ENCODE measurements around the gene AXDND1.
"Not testable (repeated sequence)": the region's sequence is repeated elsewhere in the genome, so short reads cannot be mapped to it uniquely, and the experiment has no call there.

AXDND1 gene

GRCh38 chr1:179399399-179399798, 33.6 kb downstream of the AXDND1 start:
- not testable (repeated sequence) for H3K4me2 ChIP-seq (ENCODE audit: low read length, poor library complexity, severe bottlenecking); DNase-seq; H2AK5ac ChIP-seq (ENCODE audit: low read length, severe bottlenecking); H3K4me3 ChIP-seq (ENCODE audit: insufficient read depth in 1 of 2, low read depth in 1 of 2, low read length in 2 of 2); H3K18ac ChIP-seq (ENCODE audit: low read depth in 1 of 2, low read length in 2 of 2); H2BK12ac ChIP-seq (ENCODE audit: low read length in 2 of 2); H3K27ac ChIP-seq (ENCODE audit: low read length, poor library complexity, severe bottlenecking); H3K9me3 ChIP-seq (ENCODE audit: control insufficient read depth, low read length); H2BK5ac ChIP-seq (ENCODE audit: low read depth, low read length, poor library complexity, severe bottlenecking); H2BK120ac ChIP-seq (ENCODE audit: low read depth, low read length); H3K79me1 ChIP-seq (replicated peaks; ENCODE audit: low read length, poor library complexity, severe bottlenecking); H3K23ac ChIP-seq (ENCODE audit: low read length in 2 of 2); H2BK15ac ChIP-seq (ENCODE audit: low read depth, poor library complexity, severe bottlenecking); H3K9ac ChIP-seq (ENCODE audit: low read length); H3K36me3 ChIP-seq (ENCODE audit: control insufficient read depth in 1 of 2, insufficient read depth in 2 of 2, low read depth in 1 of 2, low read length in 2 of 2); H4K8ac ChIP-seq (ENCODE audit: low read length); H3K4me1 ChIP-seq (ENCODE audit: control insufficient read depth, insufficient read depth, low read depth, low read length); H3K4ac ChIP-seq (ENCODE audit: low read depth in 1 of 2, low read length in 2 of 2); H2AFZ ChIP-seq (ENCODE audit: low read depth, low read length); H3K27me3 ChIP-seq (ENCODE audit: control insufficient read depth in 1 of 2, insufficient read depth in 1 of 2, low read length in 2 of 2); H4K91ac ChIP-seq (ENCODE audit: low read length); H3K14ac ChIP-seq (ENCODE audit: low read length in 2 of 2)
- WGBS, result 91% methylated on average over 2 of the region's 2 CpGs

DNA sequence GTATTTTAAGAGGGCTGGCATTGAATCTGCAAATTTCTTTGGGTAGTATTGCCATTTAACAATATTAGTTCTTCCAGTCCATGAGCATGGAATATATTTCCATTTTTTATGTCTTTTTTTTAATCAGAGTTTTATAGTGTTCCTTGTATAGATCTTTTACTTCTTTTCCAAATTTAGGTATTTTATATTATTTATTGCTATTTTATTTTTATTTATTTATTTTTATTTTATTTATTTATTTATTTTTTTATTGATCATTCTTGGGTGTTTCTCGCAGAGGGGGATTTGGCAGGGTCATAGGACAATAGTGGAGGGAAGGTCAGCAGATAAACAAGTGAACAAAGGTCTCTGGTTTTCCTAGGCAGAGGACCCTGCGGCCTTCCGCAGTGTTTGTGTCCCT, 52.0 kb downstream of the AXDND1 start:
- not testable (repeated sequence) for H4K91ac ChIP-seq (ENCODE audit: low read length); H2BK5ac ChIP-seq (ENCODE audit: low read depth, low read length, poor library complexity, severe bottlenecking); H2AK5ac ChIP-seq (ENCODE audit: low read length, severe bottlenecking); H3K36me3 ChIP-seq (ENCODE audit: control insufficient read depth in 1 of 2, insufficient read depth in 2 of 2, low read depth in 1 of 2, low read length in 2 of 2); H3K27me3 ChIP-seq (ENCODE audit: control insufficient read depth in 1 of 2, insufficient read depth in 1 of 2, low read length in 2 of 2); H3K9ac ChIP-seq (ENCODE audit: low read length); H3K79me1 ChIP-seq (replicated peaks; ENCODE audit: low read length, poor library complexity, severe bottlenecking); H3K14ac ChIP-seq (ENCODE audit: low read length in 2 of 2); H3K4me3 ChIP-seq (ENCODE audit: insufficient read depth in 1 of 2, low read depth in 1 of 2, low read length in 2 of 2); H3K27ac ChIP-seq (ENCODE audit: low read length, poor library complexity, severe bottlenecking); H3K4ac ChIP-seq (ENCODE audit: low read depth in 1 of 2, low read length in 2 of 2); H2BK12ac ChIP-seq (ENCODE audit: low read length in 2 of 2); H3K4me2 ChIP-seq (ENCODE audit: low read length, poor library complexity, severe bottlenecking); H3K18ac ChIP-seq (ENCODE audit: low read depth in 1 of 2, low read length in 2 of 2); DNase-seq; H2BK15ac ChIP-seq (ENCODE audit: low read depth, poor library complexity, severe bottlenecking); H4K8ac ChIP-seq (ENCODE audit: low read length); H2AFZ ChIP-seq (ENCODE audit: low read depth, low read length); H3K23ac ChIP-seq (ENCODE audit: low read length in 2 of 2); H2BK120ac ChIP-seq (ENCODE audit: low read depth, low read length); H3K4me1 ChIP-seq (ENCODE audit: control insufficient read depth, insufficient read depth, low read depth, low read length)
- WGBS, result no CpG with 5 or more reads among the region's 3 CpGs
- H3K9me3 ChIP-seq (ENCODE audit: control insufficient read depth, low read length), result peaks cover 25% of the 10 kb centered on the region

DNA sequence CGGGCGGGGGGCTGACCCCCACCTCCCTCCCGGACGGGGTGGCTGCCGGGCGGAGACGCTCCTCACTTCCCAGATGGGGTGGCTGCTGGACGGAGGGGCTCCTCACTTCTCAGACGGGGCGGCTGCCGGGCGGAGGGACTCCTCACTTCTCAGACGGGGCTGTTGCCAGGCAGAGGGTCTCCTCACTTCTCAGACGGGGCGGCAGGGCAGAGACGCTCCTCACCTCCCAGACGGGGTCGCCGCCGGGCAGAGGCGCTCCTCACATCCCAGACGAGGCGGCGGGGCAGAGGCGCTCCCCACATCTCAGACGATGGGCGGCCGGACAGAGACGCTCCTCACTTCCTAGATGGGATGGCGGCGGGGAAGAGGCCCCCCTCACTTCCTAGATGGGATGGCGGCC, 52.9 kb downstream of the AXDND1 start:
- not testable (repeated sequence) for H2AK5ac ChIP-seq (ENCODE audit: low read length, severe bottlenecking); H3K14ac ChIP-seq (ENCODE audit: low read length in 2 of 2); H3K27ac ChIP-seq (ENCODE audit: low read length, poor library complexity, severe bottlenecking); H3K36me3 ChIP-seq (ENCODE audit: control insufficient read depth in 1 of 2, insufficient read depth in 2 of 2, low read depth in 1 of 2, low read length in 2 of 2); H2BK120ac ChIP-seq (ENCODE audit: low read depth, low read length); H3K18ac ChIP-seq (ENCODE audit: low read depth in 1 of 2, low read length in 2 of 2); H3K79me1 ChIP-seq (replicated peaks; ENCODE audit: low read length, poor library complexity, severe bottlenecking); H2BK12ac ChIP-seq (ENCODE audit: low read length in 2 of 2); H2BK15ac ChIP-seq (ENCODE audit: low read depth, poor library complexity, severe bottlenecking); H2AFZ ChIP-seq (ENCODE audit: low read depth, low read length); H3K9ac ChIP-seq (ENCODE audit: low read length); H3K23ac ChIP-seq (ENCODE audit: low read length in 2 of 2); H3K4me1 ChIP-seq (ENCODE audit: control insufficient read depth, insufficient read depth, low read depth, low read length); H4K8ac ChIP-seq (ENCODE audit: low read length); H3K4ac ChIP-seq (ENCODE audit: low read depth in 1 of 2, low read length in 2 of 2); H3K4me2 ChIP-seq (ENCODE audit: low read length, poor library complexity, severe bottlenecking); H3K27me3 ChIP-seq (ENCODE audit: control insufficient read depth in 1 of 2, insufficient read depth in 1 of 2, low read length in 2 of 2); H2BK5ac ChIP-seq (ENCODE audit: low read depth, low read length, poor library complexity, severe bottlenecking); H3K4me3 ChIP-seq (ENCODE audit: insufficient read depth in 1 of 2, low read depth in 1 of 2, low read length in 2 of 2); H4K91ac ChIP-seq (ENCODE audit: low read length); DNase-seq
- H3K9me3 ChIP-seq (ENCODE audit: control insufficient read depth, low read length), result peaks cover 21% of the 10 kb centered on the region
- WGBS, result 85% methylated on average over 22 of the region's 32 CpGs

DNA sequence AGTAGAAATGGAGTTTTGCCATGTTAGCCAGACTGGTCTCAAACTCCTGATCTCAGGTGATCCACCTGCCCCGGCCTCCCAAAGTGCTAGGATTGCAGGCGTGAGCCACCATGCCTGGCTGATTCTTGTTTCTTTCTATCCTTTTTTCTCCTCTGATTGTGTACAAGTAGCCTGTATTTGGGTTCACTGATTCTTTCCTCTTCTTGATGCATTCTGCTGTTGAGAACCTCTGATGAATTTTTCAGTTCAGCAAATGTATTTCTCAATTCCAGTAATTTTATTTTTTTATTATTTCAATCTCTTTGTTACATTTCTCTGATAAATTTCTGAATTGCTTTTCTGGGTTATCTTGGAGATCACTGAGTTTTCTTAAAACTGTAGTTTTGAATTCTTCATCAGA, 58.8 kb downstream of the AXDND1 start:
- Histone ChIP-seq H4K91ac (ENCODE audit: low read length) (no peak overlapping the region), H3K18ac (ENCODE audit: low read depth in 1 of 2, low read length in 2 of 2) (no peak overlapping the region), H2BK15ac (ENCODE audit: low read depth, poor library complexity, severe bottlenecking) (no peak overlapping the region), H3K23ac (ENCODE audit: low read length in 2 of 2) (no peak overlapping the region), H3K36me3 (ENCODE audit: control insufficient read depth in 1 of 2, insufficient read depth in 2 of 2, low read depth in 1 of 2, low read length in 2 of 2) (no peaks in the 10 kb centered on the region), H2AK5ac (ENCODE audit: low read length, severe bottlenecking) (no peak overlapping the region), H4K8ac (ENCODE audit: low read length) (no peak overlapping the region), H2AFZ (ENCODE audit: low read depth, low read length) (no peak overlapping the region), H3K4me2 (ENCODE audit: low read length, poor library complexity, severe bottlenecking) (no peak overlapping the region), H2BK5ac (ENCODE audit: low read depth, low read length, poor library complexity, severe bottlenecking) (no peak overlapping the region), H3K27me3 (ENCODE audit: control insufficient read depth in 1 of 2, insufficient read depth in 1 of 2, low read length in 2 of 2) (no peaks in the 10 kb centered on the region), H3K27ac (ENCODE audit: low read length, poor library complexity, severe bottlenecking) (no peak overlapping the region), H2BK120ac (ENCODE audit: low read depth, low read length) (no peak overlapping the region), H3K9me3 (ENCODE audit: control insufficient read depth, low read length) (peaks cover 20% of the 10 kb centered on the region), H2BK12ac (ENCODE audit: low read length in 2 of 2) (no peak overlapping the region), H3K4ac (ENCODE audit: low read depth in 1 of 2, low read length in 2 of 2) (no peak overlapping the region), H3K9ac (ENCODE audit: low read length) (no peak overlapping the region), H3K79me1 (replicated peaks; ENCODE audit: low read length, poor library complexity, severe bottlenecking) (no peaks in the 10 kb centered on the region), H3K4me1 (ENCODE audit: control insufficient read depth, insufficient read depth, low read depth, low read length) (no peaks in the 10 kb centered on the region), H3K4me3 (ENCODE audit: insufficient read depth in 1 of 2, low read depth in 1 of 2, low read length in 2 of 2) (no peak overlapping the region), H3K14ac (ENCODE audit: low read length in 2 of 2) (no peak overlapping the region)
- WGBS, result 67% methylated on average over 2 of the region's 2 CpGs
- no peak for DNase-seq

Data from mesenchymal stem cell (in vitro differentiated cells and primary cell).